Measurements from ENCODE around the gene ESYT2. TPM values are rescaled to one million over a fixed set of nuclear protein-coding genes. Genes with fewer than 3 reads are reported as not detected.

Gene ESYT2
- total RNA-seq, 1 experiment from 2014 or later = 37.5 TPM

DNA sequence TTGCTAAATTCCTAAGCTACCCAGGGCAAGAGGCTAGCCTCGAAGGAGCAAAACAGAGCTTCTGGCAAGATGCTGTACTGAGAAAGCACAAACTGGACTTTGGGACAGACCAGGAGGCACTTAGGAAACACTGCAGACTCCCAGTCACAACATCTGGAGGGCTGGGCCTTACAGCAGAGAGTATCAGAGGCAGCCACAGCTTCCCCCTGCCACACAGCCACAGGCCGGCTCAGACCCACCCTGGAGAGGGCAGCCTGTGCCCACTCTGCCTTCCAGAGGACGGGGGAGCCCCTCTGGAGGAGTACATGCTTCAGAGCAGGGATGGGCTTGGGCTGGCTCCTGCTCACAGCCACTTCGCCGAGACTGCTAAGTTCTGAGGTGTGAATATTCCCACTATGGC, 17.4 kb downstream of the ESYT2 start:
- Histone ChIP-seq H3K9me3 (ENCODE audit: low read depth, low read length, poor library complexity, severe bottlenecking) (no peaks in the 10 kb centered on the region), H3K36me3 (ENCODE audit: insufficient read depth, low read length, poor library complexity, severe bottlenecking) (no peaks in the 10 kb centered on the region), H3K4me1 (ENCODE audit: insufficient read depth, low read length, poor library complexity, severe bottlenecking) (peaks cover 24% of the 10 kb centered on the region), H3K27me3 (replicated peaks; ENCODE audit: insufficient read depth, low read depth, low read length, poor library complexity) (no peaks in the 10 kb centered on the region), H3K4me3 (ENCODE audit: low read depth, low read length, poor library complexity, severe bottlenecking) (no peak overlapping the region), H3K27ac (ENCODE audit: low read depth, low read length, poor library complexity, severe bottlenecking) (no peak overlapping the region)
- BruUV-seq (replicated peaks) = no TSS peak
- CTCF ChIA-PET = no interaction called here
- TF ChIP-seq EZH2 (IDR thresholded peaks at IDR 0.05; ENCODE audit: borderline replicate concordance, low read depth, low read length, poor library complexity, severe bottlenecking) = no peak
- TF ChIP-seq, protein P1, sequence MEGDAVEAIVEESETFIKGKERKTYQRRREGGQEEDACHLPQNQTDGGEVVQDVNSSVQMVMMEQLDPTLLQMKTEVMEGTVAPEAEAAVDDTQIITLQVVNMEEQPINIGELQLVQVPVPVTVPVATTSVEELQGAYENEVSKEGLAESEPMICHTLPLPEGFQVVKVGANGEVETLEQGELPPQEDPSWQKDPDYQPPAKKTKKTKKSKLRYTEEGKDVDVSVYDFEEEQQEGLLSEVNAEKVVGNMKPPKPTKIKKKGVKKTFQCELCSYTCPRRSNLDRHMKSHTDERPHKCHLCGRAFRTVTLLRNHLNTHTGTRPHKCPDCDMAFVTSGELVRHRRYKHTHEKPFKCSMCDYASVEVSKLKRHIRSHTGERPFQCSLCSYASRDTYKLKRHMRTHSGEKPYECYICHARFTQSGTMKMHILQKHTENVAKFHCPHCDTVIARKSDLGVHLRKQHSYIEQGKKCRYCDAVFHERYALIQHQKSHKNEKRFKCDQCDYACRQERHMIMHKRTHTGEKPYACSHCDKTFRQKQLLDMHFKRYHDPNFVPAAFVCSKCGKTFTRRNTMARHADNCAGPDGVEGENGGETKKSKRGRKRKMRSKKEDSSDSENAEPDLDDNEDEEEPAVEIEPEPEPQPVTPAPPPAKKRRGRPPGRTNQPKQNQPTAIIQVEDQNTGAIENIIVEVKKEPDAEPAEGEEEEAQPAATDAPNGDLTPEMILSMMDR (conservative IDR thresholded peaks at IDR 0.05; ENCODE audit: low read depth, low read length) = no peak
- intact Hi-C loops (cut with micrococcal nuclease; ENCODE audit: unreplicated experiment) = no loop called here
- no peak for DNase-seq (ENCODE audit: low spot score)
- POLR2A ChIA-PET (ENCODE audit: low non-redundant PET) = no interaction called here

DNA sequence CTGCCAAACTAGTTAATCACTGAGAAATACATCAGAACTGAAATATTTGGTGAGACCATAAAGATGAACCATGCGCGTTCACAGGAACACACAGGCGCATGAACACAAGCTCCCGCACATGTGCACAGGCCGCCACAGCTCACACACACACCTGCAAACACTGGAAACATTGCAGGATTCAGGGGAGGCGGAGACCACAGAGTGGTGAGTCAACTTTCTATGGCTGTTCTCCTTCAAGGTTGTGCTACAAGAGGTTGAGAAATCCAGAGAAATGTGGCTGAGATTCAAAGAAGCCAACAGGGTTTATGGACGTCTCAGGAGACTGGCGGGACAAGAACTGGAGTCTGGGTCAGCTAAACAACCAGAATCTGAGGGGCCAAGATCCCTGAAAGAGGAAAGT, 17.8 kb downstream of the ESYT2 start:
- Histone ChIP-seq H3K9me3 (ENCODE audit: low read depth, low read length, poor library complexity, severe bottlenecking) (no peaks in the 10 kb centered on the region), H3K36me3 (ENCODE audit: insufficient read depth, low read length, poor library complexity, severe bottlenecking) (no peaks in the 10 kb centered on the region), H3K4me3 (ENCODE audit: low read depth, low read length, poor library complexity, severe bottlenecking) (no peak overlapping the region), H3K27ac (ENCODE audit: low read depth, low read length, poor library complexity, severe bottlenecking) (no peak overlapping the region), H3K4me1 (ENCODE audit: insufficient read depth, low read length, poor library complexity, severe bottlenecking) (peaks cover 20% of the 10 kb centered on the region), H3K27me3 (replicated peaks; ENCODE audit: insufficient read depth, low read depth, low read length, poor library complexity) (no peaks in the 10 kb centered on the region)
- no peak for DNase-seq (ENCODE audit: low spot score)
- TF ChIP-seq, protein P1 (conservative IDR thresholded peaks at IDR 0.05; ENCODE audit: low read depth, low read length) = no peak
- TF ChIP-seq EZH2 (IDR thresholded peaks at IDR 0.05; ENCODE audit: borderline replicate concordance, low read depth, low read length, poor library complexity, severe bottlenecking) = no peak
- CTCF ChIA-PET = no interaction called here
- intact Hi-C loops (cut with micrococcal nuclease; ENCODE audit: unreplicated experiment) = no loop called here
- POLR2A ChIA-PET (ENCODE audit: low non-redundant PET) = no interaction called here
- no TSS peak for BruUV-seq (replicated peaks)

DNA sequence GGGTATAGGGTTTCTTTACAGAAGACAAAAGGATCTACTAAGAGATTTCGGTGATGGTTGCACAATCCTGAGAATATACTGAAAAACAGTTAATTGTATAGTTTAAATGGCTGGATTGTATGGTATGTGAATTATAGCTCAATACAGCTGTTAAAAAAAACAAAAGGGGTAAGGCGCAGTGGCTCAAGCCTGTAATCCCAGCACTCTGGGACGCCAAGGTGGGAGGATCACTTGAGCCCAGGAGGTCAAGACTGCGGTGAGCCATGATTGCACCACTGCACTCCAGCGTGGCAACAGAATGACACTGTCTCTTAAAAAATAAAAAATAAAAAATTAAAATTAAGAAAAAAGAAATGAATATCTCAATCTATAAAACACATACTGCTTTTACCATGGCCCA, 18.5 kb downstream of the ESYT2 start:
- DNase-seq (ENCODE audit: low spot score) = no peak
- TF ChIP-seq, protein P1 (conservative IDR thresholded peaks at IDR 0.05; ENCODE audit: low read depth, low read length) = no peak
- no peak for TF ChIP-seq EZH2 (IDR thresholded peaks at IDR 0.05; ENCODE audit: borderline replicate concordance, low read depth, low read length, poor library complexity, severe bottlenecking)
- H3K4me1 ChIP-seq (ENCODE audit: insufficient read depth, low read length, poor library complexity, severe bottlenecking) = peaks cover 14% of the 10 kb centered on the region
- no TSS peak for BruUV-seq (replicated peaks)
- no peak overlapping the region for H3K4me3 ChIP-seq (ENCODE audit: low read depth, low read length, poor library complexity, severe bottlenecking)
- intact Hi-C loops (cut with micrococcal nuclease; ENCODE audit: unreplicated experiment) = no loop called here
- no peaks in the 10 kb centered on the region for H3K36me3 ChIP-seq (ENCODE audit: insufficient read depth, low read length, poor library complexity, severe bottlenecking)
- CTCF ChIA-PET = no interaction called here
- POLR2A ChIA-PET (ENCODE audit: low non-redundant PET) = no interaction called here
- H3K9me3 ChIP-seq (ENCODE audit: low read depth, low read length, poor library complexity, severe bottlenecking) = no peaks in the 10 kb centered on the region
- H3K27ac ChIP-seq (ENCODE audit: low read depth, low read length, poor library complexity, severe bottlenecking) = no peak overlapping the region
- no peaks in the 10 kb centered on the region for H3K27me3 ChIP-seq (replicated peaks; ENCODE audit: insufficient read depth, low read depth, low read length, poor library complexity)

All from A673 (cell line).